ENCODE data around the gene AQP2.

AQP2 gene

DNA sequence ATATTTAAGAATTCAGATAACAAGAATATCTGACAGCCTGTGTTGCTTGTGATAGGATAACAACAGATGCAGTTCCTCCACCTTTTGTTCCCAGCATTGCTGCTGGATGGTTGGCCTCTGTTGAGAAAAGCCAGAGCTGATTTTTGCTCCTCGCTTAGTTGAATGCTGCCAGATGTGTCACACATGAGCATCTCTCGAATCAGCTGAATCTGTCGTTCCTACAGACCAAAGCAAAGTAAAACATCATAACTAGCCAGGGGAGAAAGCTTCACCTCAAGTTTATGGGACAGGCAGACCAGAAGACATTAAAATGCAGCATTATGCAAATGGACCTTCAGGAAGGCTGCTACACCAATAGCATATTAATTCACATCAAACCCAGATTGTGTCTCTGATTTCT lies 54.6 kb downstream of the AQP2 start:
- FAIRE-seq, result no peak

- no peak for FAIRE-seq
These were observed 55.7 kb downstream of the AQP2 start for GRCh38 chr12:50006280-50006679.

GRCh38 chr12:50006754-50007442 lies 56.4 kb downstream of the AQP2 start:
- no peak for FAIRE-seq
